IMR-90 (cell line): ENCODE results near the gene CLOCK.

Source experiments
- CEBPB ChIP-seq: IDR thresholded peaks from 2 replicates; pipeline ENCODE4 v1.6.1; 2012; ENCODE audit warnings: low read depth, low read length, improper control_type of control experiment
- CTCF ChIP-seq: conservative IDR thresholded peaks from 2 replicates; pipeline ENCODE4 v1.5.1; 2012; ENCODE audit warnings: mild to moderate bottlenecking, low read depth, low read length, improper control_type of control experiment
- MAZ ChIP-seq: IDR thresholded peaks from 2 replicates; pipeline ENCODE4 v1.6.1; 2012; ENCODE audit warnings: low read depth, mild to moderate bottlenecking, low read length, improper control_type of control experiment, moderate library complexity, borderline replicate concordance
- NFE2L2 ChIP-seq: fragments of 150-350 bp; IDR thresholded peaks from 2 replicates; pipeline ENCODE4 v1.6.1; 2016; ENCODE audit warnings: low read depth, mild to moderate bottlenecking, low read length
- POLR2A ChIP-seq: IDR thresholded peaks from 2 replicates; pipeline ENCODE4 v1.6.1; 2012; ENCODE audit warnings: mild to moderate bottlenecking, low read depth, low read length
- RAD21 ChIP-seq: IDR thresholded peaks from 2 replicates; pipeline ENCODE4 v1.6.1; 2012; ENCODE audit warnings: low read length, improper control_type of control experiment
- RFX5 ChIP-seq: IDR thresholded peaks from 2 replicates; pipeline ENCODE4 v1.8.0; 2012; ENCODE audit warnings: low read depth, mild to moderate bottlenecking, low read length, moderate library complexity
- SMC3 ChIP-seq: fragments of 150-350 bp; IDR thresholded peaks from 2 replicates; pipeline ENCODE4 v1.6.1; 2016; ENCODE audit warnings: low read depth, mild to moderate bottlenecking, antibody characterized with exemption, low read length, moderate library complexity
- USF2 ChIP-seq: fragments of 150-350 bp; IDR thresholded peaks from 2 replicates; pipeline ENCODE4 v1.6.1; 2017; ENCODE audit warnings: mild to moderate bottlenecking, antibody characterized with exemption, low read length, low read depth

GRCh38 chr4:55386840-55387239 lies 159.9 kb downstream of the CLOCK start:
- TF ChIP-seq CTCF (no peak), RFX5 (no peak), USF2 (no peak), RAD21 (no peak), CEBPB (no peak), POLR2A (no peak), MAZ (no peak), NFE2L2 (no peak), SMC3 (no peak)
